ENCODE measurements around the gene HLA-DQA1.
"Not testable (repeated sequence)": the region's sequence is repeated elsewhere in the genome, so short reads cannot be mapped to it uniquely, and the experiment has no call there.

- TF ChIP-seq POLR2A, SPI1, TAF1 (IDR thresholded peaks at IDR 0.05; ENCODE audit: low read depth, low read length): not testable (repeated sequence)
Measured at GRCh38 chr6:32671908-32672307, 34.7 kb downstream of the HLA-DQA1 start.
